ENCODE data around the gene CABLES1.
"Not testable (repeated sequence)": the region's sequence is repeated elsewhere in the genome, so short reads cannot be mapped to it uniquely, and the experiment has no call there.

CABLES1 gene

GRCh38 chr18:23240609-23240930 lies 105.3 kb downstream of the CABLES1 start:
- Histone ChIP-seq H3K4me2 (ENCODE audit: low read depth, low read length, poor library complexity, severe bottlenecking) (no peak overlapping the region), H3K9me2 (replicated peaks; ENCODE audit: insufficient read depth, low read length) (no peaks in the 10 kb centered on the region), H3K9me3 (ENCODE audit: insufficient read depth, low read length) (no peaks in the 10 kb centered on the region), H3K36me3 (ENCODE audit: low read length) (no peaks in the 10 kb centered on the region), H3K27me3 (ENCODE audit: low read length) (no peaks in the 10 kb centered on the region), H3K4me3 (ENCODE audit: insufficient read depth, low read length, poor library complexity, severe bottlenecking) (no peak overlapping the region), H3K27ac (ENCODE audit: low read depth, low read length) (no peak overlapping the region), H3K79me2 (ENCODE audit: insufficient read depth, low read length) (no peaks in the 10 kb centered on the region), H4K20me1 (ENCODE audit: low read depth, low read length) (no peaks in the 10 kb centered on the region), H3K9ac (ENCODE audit: low read length) (no peak overlapping the region), H3F3A (ENCODE audit: insufficient read depth) (no peaks in the 10 kb centered on the region; the same call in 1 of the 2 replicates), H2AFZ (ENCODE audit: low read depth, low read length, severe bottlenecking) (no peak overlapping the region)
- TF ChIP-seq EZH2phosphoT487 (conservative IDR thresholded peaks at IDR 0.05; ENCODE audit: low read length) (no peak), CTCF (IDR thresholded peaks at IDR 0.05; ENCODE audit: insufficient read depth, low read length, poor library complexity, severe bottlenecking) (no peak)

- H3K4me2 ChIP-seq (ENCODE audit: low read depth, low read length, poor library complexity, severe bottlenecking): peak overlapping the region; percentile 55
- H4K20me1 ChIP-seq (ENCODE audit: low read depth, low read length): not testable (repeated sequence)
Measured at GRCh38 chr18:23241833-23242496, 106.7 kb downstream of the CABLES1 start.

GRCh38 chr18:23243178-23243577 lies 107.9 kb downstream of the CABLES1 start:
- Histone ChIP-seq H3K4me2 (ENCODE audit: low read depth, low read length, poor library complexity, severe bottlenecking) (no peak overlapping the region), H3K4me3 (ENCODE audit: insufficient read depth, low read length, poor library complexity, severe bottlenecking) (no peak overlapping the region), H3K36me3 (ENCODE audit: low read length) (no peaks in the 10 kb centered on the region), H3K9me2 (replicated peaks; ENCODE audit: insufficient read depth, low read length) (no peaks in the 10 kb centered on the region), H3K79me2 (ENCODE audit: insufficient read depth, low read length) (no peaks in the 10 kb centered on the region), H2AFZ (ENCODE audit: low read depth, low read length, severe bottlenecking) (no peak overlapping the region), H3K9ac (ENCODE audit: low read length) (no peak overlapping the region), H3K27me3 (ENCODE audit: low read length) (no peaks in the 10 kb centered on the region), H3F3A (ENCODE audit: insufficient read depth) (no peaks in the 10 kb centered on the region; the same call in 1 of the 2 replicates), H3K9me3 (ENCODE audit: insufficient read depth, low read length) (no peaks in the 10 kb centered on the region), H3K27ac (ENCODE audit: low read depth, low read length) (no peak overlapping the region), H4K20me1 (ENCODE audit: low read depth, low read length) (no peaks in the 10 kb centered on the region)
- TF ChIP-seq EZH2phosphoT487 (conservative IDR thresholded peaks at IDR 0.05; ENCODE audit: low read length): no peak
- peak; percentile 37 for TF ChIP-seq CTCF (IDR thresholded peaks at IDR 0.05; ENCODE audit: insufficient read depth, low read length, poor library complexity, severe bottlenecking)

More at GRCh38 chr18:23241833-23242496, 106.7 kb downstream of the CABLES1 start:
- not testable (repeated sequence) for H3K9me2 ChIP-seq (replicated peaks; ENCODE audit: insufficient read depth, low read length); H3F3A ChIP-seq (ENCODE audit: insufficient read depth); H3K9ac ChIP-seq (ENCODE audit: low read length); H3K27me3 ChIP-seq (ENCODE audit: low read length); H3K36me3 ChIP-seq (ENCODE audit: low read length); H3K79me2 ChIP-seq (ENCODE audit: insufficient read depth, low read length); H3K9me3 ChIP-seq (ENCODE audit: insufficient read depth, low read length); H3K4me3 ChIP-seq (ENCODE audit: insufficient read depth, low read length, poor library complexity, severe bottlenecking); H3K27ac ChIP-seq (ENCODE audit: low read depth, low read length); H2AFZ ChIP-seq (ENCODE audit: low read depth, low read length, severe bottlenecking)

GRCh38 chr18:23243816-23244215 lies 108.5 kb downstream of the CABLES1 start:
- Histone ChIP-seq H3K27ac (ENCODE audit: low read depth, low read length) (no peak overlapping the region), H2AFZ (ENCODE audit: low read depth, low read length, severe bottlenecking) (no peak overlapping the region), H3K4me2 (ENCODE audit: low read depth, low read length, poor library complexity, severe bottlenecking) (no peak overlapping the region), H3F3A (ENCODE audit: insufficient read depth) (no peaks in the 10 kb centered on the region; the same call in 1 of the 2 replicates), H3K36me3 (ENCODE audit: low read length) (no peaks in the 10 kb centered on the region), H3K9ac (ENCODE audit: low read length) (no peak overlapping the region), H4K20me1 (ENCODE audit: low read depth, low read length) (no peaks in the 10 kb centered on the region), H3K9me2 (replicated peaks; ENCODE audit: insufficient read depth, low read length) (no peaks in the 10 kb centered on the region), H3K4me3 (ENCODE audit: insufficient read depth, low read length, poor library complexity, severe bottlenecking) (no peak overlapping the region), H3K79me2 (ENCODE audit: insufficient read depth, low read length) (no peaks in the 10 kb centered on the region), H3K27me3 (ENCODE audit: low read length) (no peaks in the 10 kb centered on the region), H3K9me3 (ENCODE audit: insufficient read depth, low read length) (no peaks in the 10 kb centered on the region)
- TF ChIP-seq EZH2phosphoT487 (conservative IDR thresholded peaks at IDR 0.05; ENCODE audit: low read length) (no peak), CTCF (IDR thresholded peaks at IDR 0.05; ENCODE audit: insufficient read depth, low read length, poor library complexity, severe bottlenecking) (no peak)

All from SU-DHL-6 (cell line).